ENCODE measurements around the gene WNT10A. TPM values are rescaled to one million over a fixed set of nuclear protein-coding genes. Genes with fewer than 3 reads are reported as not detected.

The WNT10A gene
- total RNA-seq (10 to 100 TPM in 1 of 7 donors, 1 to 10 TPM in 1, under 1 TPM in 1, not detected in 4; 0.27 to 12.4 (median 1.6) TPM), polyA plus RNA-seq (under 1 TPM; 0.04 to 0.13 TPM)
- long read RNA-seq, donor 1: 0 reads
- long read RNA-seq, donor 2, transcript WNT10A-201 (4 exons, 2,547 nt): major isoform, 8 of 9 reads
- long read RNA-seq, donor 2, partial matches to known transcripts: 0 of 9 reads
- long read RNA-seq, donor 2, other reads (novel, unspliced or antisense): 0 of 9 reads
- long read RNA-seq, donor 3, partial matches to known transcripts: 0 of 2 reads
- long read RNA-seq, donor 3, other reads (novel, unspliced or antisense): 1 of 2 reads

DNA sequence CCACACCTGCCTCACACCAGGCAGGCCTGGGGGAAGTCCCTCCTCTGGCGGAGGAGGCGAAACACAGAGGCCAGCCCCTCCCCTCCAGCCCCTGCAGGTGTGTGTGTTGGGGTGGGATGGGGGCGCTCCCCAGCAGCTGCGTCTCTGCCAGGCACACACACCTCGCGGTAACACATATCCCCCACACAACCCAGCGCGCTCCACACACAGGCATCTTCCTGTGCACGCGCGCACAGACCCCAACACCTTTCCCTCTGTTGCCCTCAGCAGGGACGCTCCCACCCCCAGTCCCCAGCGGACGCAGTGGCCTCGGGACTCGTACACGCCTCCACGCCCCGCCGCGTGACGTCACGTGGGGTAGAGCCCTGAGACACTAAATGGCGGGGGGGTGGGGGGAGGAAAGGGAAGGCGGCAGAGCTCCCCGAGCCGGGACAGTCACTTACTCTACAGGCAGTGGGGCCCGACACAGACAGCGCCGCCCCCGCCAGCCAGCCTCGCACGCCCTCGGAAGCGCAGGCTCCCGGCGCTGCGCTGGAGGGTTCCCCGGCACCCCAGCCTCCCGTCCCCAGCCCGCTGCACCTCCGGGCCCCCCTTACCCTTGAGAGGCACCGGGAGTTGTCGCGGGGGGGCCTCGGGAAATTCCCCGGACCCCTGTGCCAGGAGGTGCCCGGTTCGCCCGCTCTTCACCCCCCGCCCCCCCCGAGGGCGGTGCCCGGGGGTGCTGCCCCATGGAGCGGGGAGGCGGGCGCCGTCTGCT is at the start of gene WNT10A:
Gene WNT10A, plus strand, starts transcription at position 751 of the 757 bp plus-strand sequence. CDS start 144 bp downstream, outside the sequence.
- H3K4me3 ChIP-seq: peak within 1 kb of the TSS; percentile 1
- H3K9me3 ChIP-seq: no peaks in the 10 kb centered on the region
- H3K27ac ChIP-seq: no peak within 1 kb of the TSS
- H3K4me1 ChIP-seq (ENCODE audit: insufficient read depth): no peaks in the 10 kb centered on the region
- 1 to 4% (median 2%) methylated on average over 36 to 58 of the region's 58 CpGs for WGBS, 3 donors
- intact Hi-C loops (cut with DNase I): no loop called here
- no peak for TF ChIP-seq EP300 (IDR thresholded peaks at IDR 0.05)
- TF ChIP-seq, protein P1, sequence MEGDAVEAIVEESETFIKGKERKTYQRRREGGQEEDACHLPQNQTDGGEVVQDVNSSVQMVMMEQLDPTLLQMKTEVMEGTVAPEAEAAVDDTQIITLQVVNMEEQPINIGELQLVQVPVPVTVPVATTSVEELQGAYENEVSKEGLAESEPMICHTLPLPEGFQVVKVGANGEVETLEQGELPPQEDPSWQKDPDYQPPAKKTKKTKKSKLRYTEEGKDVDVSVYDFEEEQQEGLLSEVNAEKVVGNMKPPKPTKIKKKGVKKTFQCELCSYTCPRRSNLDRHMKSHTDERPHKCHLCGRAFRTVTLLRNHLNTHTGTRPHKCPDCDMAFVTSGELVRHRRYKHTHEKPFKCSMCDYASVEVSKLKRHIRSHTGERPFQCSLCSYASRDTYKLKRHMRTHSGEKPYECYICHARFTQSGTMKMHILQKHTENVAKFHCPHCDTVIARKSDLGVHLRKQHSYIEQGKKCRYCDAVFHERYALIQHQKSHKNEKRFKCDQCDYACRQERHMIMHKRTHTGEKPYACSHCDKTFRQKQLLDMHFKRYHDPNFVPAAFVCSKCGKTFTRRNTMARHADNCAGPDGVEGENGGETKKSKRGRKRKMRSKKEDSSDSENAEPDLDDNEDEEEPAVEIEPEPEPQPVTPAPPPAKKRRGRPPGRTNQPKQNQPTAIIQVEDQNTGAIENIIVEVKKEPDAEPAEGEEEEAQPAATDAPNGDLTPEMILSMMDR (IDR thresholded peaks at IDR 0.05): no peak
- no peak for TF ChIP-seq POLR2A (IDR thresholded peaks at IDR 0.05)
- no peak for DNase-seq
- no peaks in the 10 kb centered on the region for H3K36me3 ChIP-seq
- H3K27me3 ChIP-seq: no peaks in the 10 kb centered on the region

DNA sequence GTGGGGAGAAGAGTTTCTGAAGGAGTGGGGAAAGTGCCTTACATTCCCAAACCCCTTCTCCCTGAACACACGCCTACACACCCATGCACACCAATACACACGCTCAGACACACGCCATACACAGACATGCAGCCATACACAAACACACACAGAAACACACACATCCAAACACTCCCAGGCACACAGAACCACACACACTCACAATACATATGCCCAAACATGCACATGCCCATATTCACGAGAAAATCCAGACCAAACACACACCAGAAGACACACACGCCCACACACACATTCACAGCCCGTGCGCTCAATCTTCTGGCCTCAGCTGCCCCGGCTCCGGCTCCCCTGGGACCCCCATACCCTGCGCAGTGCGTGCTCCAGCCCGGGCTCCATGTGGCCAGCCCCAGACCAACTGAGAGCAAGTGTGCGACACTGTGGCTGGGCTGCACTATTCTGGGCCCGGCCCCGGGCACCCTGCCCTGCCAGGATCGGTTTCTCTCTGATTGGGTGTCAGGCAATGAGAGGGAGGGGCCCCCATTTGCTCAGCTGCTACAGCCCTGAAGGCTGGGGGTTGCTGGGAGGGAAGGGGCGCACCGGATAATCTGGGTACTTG is 49.2 kb upstream of the WNT10A start, which contains the start of gene PRKAG3:
Gene PRKAG3, minus strand, starts transcription at position 426 of the 613 bp plus-strand sequence.
- TF ChIP-seq POLR2A (IDR thresholded peaks at IDR 0.05): no peak
- no peak for TF ChIP-seq EP300 (IDR thresholded peaks at IDR 0.05)
- TF ChIP-seq, protein P1 (IDR thresholded peaks at IDR 0.05): no peak
- no peaks in the 10 kb centered on the region for H3K9me3 ChIP-seq
- H3K4me1 ChIP-seq (ENCODE audit: insufficient read depth): no peaks in the 10 kb centered on the region
- H3K27me3 ChIP-seq: no peaks in the 10 kb centered on the region
- no peaks in the 10 kb centered on the region for H3K36me3 ChIP-seq
- no peak for DNase-seq
- 55 to 65% (median 65%) methylated on average over 18 of the region's 18 CpGs for WGBS, 3 donors
- intact Hi-C loops (cut with DNase I): no loop called here
- no peak within 1 kb of the TSS for H3K27ac ChIP-seq
- H3K4me3 ChIP-seq: no peak within 1 kb of the TSS

DNA sequence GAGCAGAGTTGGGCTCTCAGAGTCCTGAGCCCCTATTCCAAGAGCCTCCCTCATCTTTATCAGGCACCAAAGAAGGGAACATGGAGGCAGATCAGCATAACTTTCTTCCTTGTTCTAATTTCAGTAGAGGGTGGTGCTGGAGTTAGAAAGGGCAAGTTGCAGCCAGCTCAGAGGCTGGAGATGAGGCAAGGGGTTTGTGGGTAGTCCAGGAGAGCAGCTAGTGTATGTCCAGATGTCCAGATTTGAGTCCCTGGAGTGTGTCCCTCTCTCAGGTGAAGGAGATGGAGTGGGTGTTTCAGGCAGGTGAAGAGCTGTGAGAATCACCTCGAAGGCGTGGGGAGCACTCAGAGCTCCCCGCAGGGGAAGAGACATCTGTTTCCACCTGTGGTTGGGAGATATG is 48.6 kb upstream of the WNT10A start:
- intact Hi-C loops (cut with DNase I): no loop called here
- DNase-seq: no peak
- Histone ChIP-seq H3K9me3 (peaks cover 0 to 3% of the 10 kb centered on the region in 2 donors), H3K4me1 (ENCODE audit: insufficient read depth) (no peaks in the 10 kb centered on the region), H3K27ac (no peak overlapping the region), H3K36me3 (no peaks in the 10 kb centered on the region), H3K27me3 (no peaks in the 10 kb centered on the region), H3K4me3 (no peak overlapping the region)
- 76 to 97% (median 77%) methylated on average over 3 of the region's 3 CpGs for WGBS, 3 donors
- no peak for TF ChIP-seq POLR2A (IDR thresholded peaks at IDR 0.05)
- TF ChIP-seq EP300 (IDR thresholded peaks at IDR 0.05): no peak

DNA sequence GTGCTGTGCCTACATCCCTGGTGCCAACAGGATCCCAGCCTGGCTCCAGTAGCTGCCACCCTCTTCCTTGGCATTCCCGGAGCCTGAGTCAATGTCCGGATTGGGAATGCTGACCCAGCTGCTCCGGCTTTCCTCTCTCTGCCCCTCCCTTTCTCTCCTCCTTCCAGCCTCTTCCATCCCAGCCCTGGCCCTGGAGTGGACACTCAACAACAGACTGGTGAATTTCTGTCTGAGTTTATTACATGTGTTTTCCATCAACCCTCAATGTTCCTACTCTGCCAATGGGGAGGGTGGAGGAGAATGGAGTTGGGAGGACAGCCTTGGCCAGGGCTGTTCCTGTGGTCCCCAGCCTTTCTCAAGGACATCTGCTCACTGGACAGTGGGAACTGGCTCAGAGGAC is 48.1 kb upstream of the WNT10A start:
- intact Hi-C loops (cut with DNase I): no loop called here
- Histone ChIP-seq H3K36me3 (no peaks in the 10 kb centered on the region), H3K27ac (no peak overlapping the region), H3K4me3 (no peak overlapping the region), H3K4me1 (ENCODE audit: insufficient read depth) (no peaks in the 10 kb centered on the region), H3K27me3 (no peaks in the 10 kb centered on the region), H3K9me3 (peaks cover 0 to 7% of the 10 kb centered on the region in 2 donors)
- DNase-seq: no peak
- 37 to 40% (median 39%) methylated on average over 3 of the region's 3 CpGs for WGBS, 3 donors
- TF ChIP-seq, protein P1 (IDR thresholded peaks at IDR 0.05): no peak
- no peak for TF ChIP-seq EP300 (IDR thresholded peaks at IDR 0.05)
- TF ChIP-seq POLR2A (IDR thresholded peaks at IDR 0.05): no peak

All from ovary (tissue), 10 donors.